NB4 (cell line): Measurements from ENCODE around the gene DCHS2.

Source experiments
- DNase-seq: peaks from one replicate; pipeline ENCODE4 v3.0.0; 2010; ENCODE audit warnings: low read depth
- H3K4me3 ChIP-seq: one replicate; pipeline ENCODE4 v1.5.1; 2011; ENCODE audit warnings: mild to moderate bottlenecking, low read depth, low read length, moderate library complexity
- CTCF ChIP-seq: IDR thresholded peaks from one replicate; pipeline ENCODE4 v1.5.1; 2012; ENCODE audit warnings: low read depth, low read length
- MAX ChIP-seq: IDR thresholded peaks from 2 replicates; pipeline ENCODE4 v1.6.1; 2011; ENCODE audit warnings: low read depth, low read length
- MYC ChIP-seq: IDR thresholded peaks from 2 replicates; pipeline ENCODE4 v1.6.1; 2011; ENCODE audit warnings: low read depth, low read length
- POLR2A ChIP-seq: IDR thresholded peaks from 2 replicates; pipeline ENCODE4 v1.6.1; 2011; ENCODE audit warnings: mild to moderate bottlenecking; ENCODE audit not compliant: insufficient read length; ENCODE audit errors: extremely low read depth

DCHS2 gene

GRCh38 chr4:154361450-154361849 lies 130.1 kb downstream of the DCHS2 start:
- DNase-seq, result no peak
- H3K4me3 ChIP-seq, result no peak overlapping the region
- TF ChIP-seq CTCF (no peak), POLR2A (no peak), MAX (no peak), MYC (no peak)

GRCh38 chr4:154360491-154360890 lies 131.1 kb downstream of the DCHS2 start:
- no peak for DNase-seq
- H3K4me3 ChIP-seq, result no peak overlapping the region
- TF ChIP-seq MYC (no peak), CTCF (no peak), MAX (no peak), POLR2A (no peak)

- TF ChIP-seq MAX (no peak), CTCF (no peak), POLR2A (no peak), MYC (no peak)
- no peak overlapping the region for H3K4me3 ChIP-seq
- no peak for DNase-seq
Observed at GRCh38 chr4:154354883-154355282, 136.7 kb downstream of the DCHS2 start.

GRCh38 chr4:154349829-154350228 lies 141.8 kb downstream of the DCHS2 start:
- DNase-seq, result no peak
- no peak overlapping the region for H3K4me3 ChIP-seq
- TF ChIP-seq CTCF (peak; percentile 24), MAX (no peak), MYC (no peak), POLR2A (no peak)

- no peak for TF ChIP-seq MAX
- TF ChIP-seq POLR2A, result no peak
- no peak for TF ChIP-seq MYC
- TF ChIP-seq CTCF, result no peak
- no peak for DNase-seq
Observed at GRCh38 chr4:154348657-154349056, 142.9 kb downstream of the DCHS2 start.

GRCh38 chr4:154345359-154345758 lies 146.2 kb downstream of the DCHS2 start:
- TF ChIP-seq CTCF, result no peak
- TF ChIP-seq MAX, result no peak
- TF ChIP-seq MYC, result no peak
- TF ChIP-seq POLR2A, result no peak
- no peak for DNase-seq
- H3K4me3 ChIP-seq, result no peak overlapping the region

More at GRCh38 chr4:154348657-154349056, 142.9 kb downstream of the DCHS2 start:
- H3K4me3 ChIP-seq, result no peak overlapping the region
